Right lobe of liver (tissue), 4 donors: Measurements from ENCODE around the gene ZNF101.

Experiments
- CTCF ChIP-seq, 4 donors: fragments of 200-600 bp in 3 of 4; fragments of 450-650 bp in 1 of 4; IDR thresholded peaks; one replicate each; pipeline versions ENCODE4 v1.5.1 to v1.8.0; 2016 to 2022; ENCODE audit warnings: antibody characterized with exemption in 4 of 4, mild to moderate bottlenecking in 2 of 4
- POLR2A ChIP-seq: fragments of 450-650 bp; IDR thresholded peaks from one replicate; pipeline ENCODE4 v1.6.1; 2017; ENCODE audit warnings: antibody characterized with exemption, mild to moderate bottlenecking
- donor health status: DM: no; HTN: no; CAD: no.
- donor health status: DM: no; HTN: no; CAD: no.
- donor health status: DM: no; HTN: yes; CAD: no.

GRCh38 chr19:19677579-19677978 lies 8.9 kb downstream of the ZNF101 start:
- TF ChIP-seq CTCF (IDR thresholded peaks at IDR 0.05) (no peak), POLR2A (no peak)
